ENCODE measurements around the gene VWDE. TPM values are rescaled to one million over a fixed set of nuclear protein-coding genes. Genes with fewer than 3 reads are reported as not detected.

The VWDE gene
- total and polyA plus RNA-seq, 2 donors (not counting 3 experiments of a cell fraction or from before 2014, with no cell fraction given): 0.11 to 0.17 TPM

DNA sequence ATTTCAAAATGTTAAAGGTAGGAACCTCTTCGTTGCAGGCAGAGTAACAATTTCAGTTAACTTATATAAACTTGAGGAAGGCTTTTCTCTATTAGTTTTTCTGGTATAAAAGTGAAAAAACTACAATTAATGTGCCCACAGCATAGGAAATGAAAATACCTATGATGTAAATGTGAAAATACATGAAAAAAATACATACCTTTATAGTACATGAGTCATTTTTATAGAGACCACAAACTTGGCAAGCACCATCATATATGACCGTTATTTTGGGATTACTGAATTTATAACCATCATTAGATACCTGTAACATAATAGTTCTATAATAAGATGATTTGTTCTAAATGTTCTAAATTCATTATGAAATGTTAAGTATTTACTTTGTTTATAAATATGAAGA lies 42.7 kb downstream of the VWDE start:
- H2AFZ ChIP-seq (ENCODE audit: low read depth, low read length): no peak overlapping the region
- no peaks in the 10 kb centered on the region for H3K9me1 ChIP-seq (replicated peaks; ENCODE audit: control insufficient read depth, extremely low read depth, insufficient read depth, low read length)
- peaks cover 0 to 3% of the 10 kb centered on the region in 2 experiments for H3K27me3 ChIP-seq (ENCODE audit: control insufficient read depth in 2 of 2, insufficient read depth in 2 of 2, low read length in 2 of 2)
- no peak overlapping the region for H3K4me3 ChIP-seq (replicated peaks in 1 of 3; ENCODE audit: insufficient read depth in 1 of 3, low read depth in 1 of 3, low read length in 3 of 3)
- dilution Hi-C loops (cut with MboI; ENCODE audit: extremely low pct_ligation_motif_present, low sequenced_read_pairs): no loop called here
- intact Hi-C loops (cut with micrococcal nuclease): no loop called here
- ChIA-PET CTCF (interaction anchor here (1.4 kb wide), 1 partner anchor 73 kb away, joined by 3 read pairs; no protein-coding TSS in a partner anchor), POLR2A (no interaction called here)
- no peaks in the 10 kb centered on the region for H4K20me1 ChIP-seq (replicated peaks; ENCODE audit: control insufficient read depth, extremely low read depth, insufficient read depth, low read length)
- H3K79me2 ChIP-seq (ENCODE audit: control insufficient read depth, insufficient read depth, low read length): no peaks in the 10 kb centered on the region
- H3K4me1 ChIP-seq (ENCODE audit: control insufficient read depth, extremely low read depth, insufficient read depth, low read length): no peaks in the 10 kb centered on the region
- BruUV-seq (replicated peaks): no TSS peak
- H3K36me3 ChIP-seq (ENCODE audit: control insufficient read depth in 2 of 2, extremely low read depth in 1 of 2, insufficient read depth in 2 of 2, low read length in 2 of 2): no peaks in the 10 kb centered on the region
- DNase-seq (ENCODE audit: low read depth, low spot score) (no peak), FAIRE-seq (no peak)
- no peak overlapping the region for H3K27ac ChIP-seq (ENCODE audit: insufficient read depth, low read depth, low read length)
- TF ChIP-seq, protein P1, sequence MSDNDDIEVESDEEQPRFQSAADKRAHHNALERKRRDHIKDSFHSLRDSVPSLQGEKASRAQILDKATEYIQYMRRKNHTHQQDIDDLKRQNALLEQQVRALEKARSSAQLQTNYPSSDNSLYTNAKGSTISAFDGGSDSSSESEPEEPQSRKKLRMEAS (IDR thresholded peaks at IDR 0.05; ENCODE audit: insufficient read depth, insufficient read length): no peak
- TF ChIP-seq, protein P2, sequence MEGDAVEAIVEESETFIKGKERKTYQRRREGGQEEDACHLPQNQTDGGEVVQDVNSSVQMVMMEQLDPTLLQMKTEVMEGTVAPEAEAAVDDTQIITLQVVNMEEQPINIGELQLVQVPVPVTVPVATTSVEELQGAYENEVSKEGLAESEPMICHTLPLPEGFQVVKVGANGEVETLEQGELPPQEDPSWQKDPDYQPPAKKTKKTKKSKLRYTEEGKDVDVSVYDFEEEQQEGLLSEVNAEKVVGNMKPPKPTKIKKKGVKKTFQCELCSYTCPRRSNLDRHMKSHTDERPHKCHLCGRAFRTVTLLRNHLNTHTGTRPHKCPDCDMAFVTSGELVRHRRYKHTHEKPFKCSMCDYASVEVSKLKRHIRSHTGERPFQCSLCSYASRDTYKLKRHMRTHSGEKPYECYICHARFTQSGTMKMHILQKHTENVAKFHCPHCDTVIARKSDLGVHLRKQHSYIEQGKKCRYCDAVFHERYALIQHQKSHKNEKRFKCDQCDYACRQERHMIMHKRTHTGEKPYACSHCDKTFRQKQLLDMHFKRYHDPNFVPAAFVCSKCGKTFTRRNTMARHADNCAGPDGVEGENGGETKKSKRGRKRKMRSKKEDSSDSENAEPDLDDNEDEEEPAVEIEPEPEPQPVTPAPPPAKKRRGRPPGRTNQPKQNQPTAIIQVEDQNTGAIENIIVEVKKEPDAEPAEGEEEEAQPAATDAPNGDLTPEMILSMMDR (IDR thresholded peaks at IDR 0.05; ENCODE audit: extremely low read depth in 1 of 2, insufficient read depth in 1 of 2, low read depth in 1 of 2, low read length in 2 of 2): no peak
- TF ChIP-seq POLR2A (IDR thresholded peaks at IDR 0.05; ENCODE audit: low read depth, low read length) (no peak), JUN (IDR thresholded peaks at IDR 0.05; ENCODE audit: borderline replicate concordance, insufficient read depth, insufficient read length, low read depth) (no peak), GATA2 (IDR thresholded peaks at IDR 0.05; ENCODE audit: insufficient read depth, insufficient read length, low read depth, low read length) (no peak), EZH2 (IDR thresholded peaks at IDR 0.05; ENCODE audit: borderline replicate concordance, low read depth, low read length, severe bottlenecking) (no peak), POLR2AphosphoS5 (IDR thresholded peaks at IDR 0.05; ENCODE audit: insufficient read depth, low read depth, low read length) (no peak), FOS (IDR thresholded peaks at IDR 0.05; ENCODE audit: borderline replicate concordance, insufficient read depth, low read length) (no peak), MYC (IDR thresholded peaks at IDR 0.05; ENCODE audit: low read depth, low read length) (no peak)
- H3K9ac ChIP-seq (replicated peaks; ENCODE audit: extremely low read depth, insufficient read depth, low read length): no peak overlapping the region
- H3K9me3 ChIP-seq (replicated peaks; ENCODE audit: control insufficient read depth, insufficient read depth, low read length): no peaks in the 10 kb centered on the region
- H3K4me2 ChIP-seq (ENCODE audit: insufficient read depth, low read length): no peak overlapping the region
